Measurements from ENCODE around the gene NDUFS8.

Gene NDUFS8

DNA sequence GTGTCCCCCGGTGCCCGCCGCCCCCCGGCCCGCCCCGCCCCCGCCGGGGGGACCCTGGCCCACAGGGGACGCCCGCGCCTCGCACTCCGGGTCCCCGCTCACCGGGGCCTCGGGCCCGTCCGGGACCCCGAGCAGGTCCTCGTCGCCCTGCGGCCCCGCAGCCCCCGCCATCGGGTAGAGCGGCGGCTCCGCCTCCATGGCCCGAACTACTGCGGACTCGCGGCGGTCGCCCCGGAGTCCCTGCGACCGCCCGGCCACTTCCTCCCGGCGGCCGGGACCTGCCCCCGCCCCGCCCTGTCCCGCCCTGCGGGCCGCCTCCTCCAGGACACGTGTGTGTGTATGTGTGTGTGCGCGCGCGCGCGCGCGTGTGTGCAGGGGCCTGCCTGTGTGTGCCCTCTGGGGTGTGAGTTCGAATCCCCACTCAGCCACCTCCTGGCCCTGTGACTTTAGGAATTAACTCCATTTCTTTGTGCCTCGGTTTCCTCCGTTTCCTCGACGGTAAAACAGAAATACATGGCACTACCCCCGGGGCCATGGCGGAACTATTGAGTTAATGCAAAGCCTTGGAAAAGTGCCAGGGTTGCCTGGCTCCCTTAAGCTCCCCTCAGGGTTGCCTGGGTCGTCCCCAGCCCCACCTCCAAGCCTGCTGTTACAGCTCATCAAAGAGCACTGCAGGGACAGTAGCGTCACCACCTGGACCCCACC is 26.5 kb upstream of the NDUFS8 start, which contains the start of gene UNC93B1:
UNC93B1 (minus strand) TSS at position 252 of the 705 bp plus-strand sequence; CDS start at position 198, 54 bp downstream.
- DNase-seq = peak; percentile 66

DNA sequence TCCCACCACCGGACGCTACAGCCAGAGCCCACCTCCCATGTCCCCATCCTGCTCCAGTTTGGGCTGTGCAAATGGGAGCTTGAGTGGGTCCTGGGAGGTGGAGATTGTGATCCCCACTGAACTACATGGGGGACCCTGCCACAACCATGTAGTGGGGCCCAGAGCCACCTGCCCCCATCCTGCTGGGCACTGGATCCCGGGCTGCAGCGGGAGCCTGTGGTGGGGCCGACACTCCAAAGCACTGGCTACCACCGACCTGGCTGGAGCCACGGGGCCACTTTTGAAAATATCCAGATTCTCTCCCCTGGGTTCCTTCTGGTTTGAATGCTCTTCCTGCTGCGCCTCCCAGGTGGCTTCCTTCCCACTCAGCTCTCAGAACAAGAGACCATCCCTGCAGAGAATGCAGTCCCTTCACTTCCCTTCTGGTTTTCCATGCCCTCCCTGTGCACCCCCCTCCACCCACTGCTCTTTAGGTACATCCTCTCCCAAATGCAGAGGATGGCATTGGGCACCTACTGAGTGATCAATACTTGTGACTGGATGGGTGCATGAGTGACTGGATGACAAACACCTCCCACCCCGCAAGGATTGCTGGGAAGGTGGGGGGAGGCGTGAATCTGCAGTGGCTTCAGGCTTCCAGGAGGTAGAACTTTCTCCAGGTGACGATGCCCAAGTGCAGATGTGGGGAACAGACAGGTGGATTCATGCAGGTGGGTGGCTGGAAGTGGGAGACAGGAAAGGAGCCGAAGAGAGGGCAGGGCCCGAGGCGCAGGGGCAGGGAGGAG is 25.7 kb upstream of the NDUFS8 start:
- DNase-seq = no peak

DNA sequence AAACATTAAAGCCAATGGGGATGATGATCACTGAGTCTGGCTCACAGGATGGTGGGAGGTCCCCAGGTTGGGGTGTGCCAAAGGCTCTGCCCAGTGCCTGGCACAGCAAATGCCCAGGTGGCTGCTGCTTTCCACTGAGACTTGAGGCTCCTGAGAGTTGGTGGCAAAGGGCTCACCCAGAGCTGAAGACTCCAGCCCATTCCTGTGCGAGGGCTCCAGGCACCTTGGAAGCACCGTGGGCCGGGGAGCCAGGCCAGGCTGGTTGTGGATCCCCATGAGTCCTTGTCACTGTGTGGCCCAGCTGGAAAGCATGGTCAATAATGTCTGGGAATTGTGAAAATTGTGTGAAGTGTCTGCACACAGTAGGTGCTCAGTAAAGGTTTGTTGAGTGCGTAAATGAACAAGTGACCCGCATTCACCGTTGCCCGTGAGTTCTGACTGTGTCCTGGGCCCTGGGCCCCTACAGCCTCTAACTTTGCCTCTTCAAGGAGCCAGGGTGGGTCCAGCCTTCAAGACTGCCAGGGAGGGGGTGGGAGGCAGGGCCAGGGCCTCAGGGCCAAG is 23.8 kb upstream of the NDUFS8 start:
- no peak for DNase-seq

DNA sequence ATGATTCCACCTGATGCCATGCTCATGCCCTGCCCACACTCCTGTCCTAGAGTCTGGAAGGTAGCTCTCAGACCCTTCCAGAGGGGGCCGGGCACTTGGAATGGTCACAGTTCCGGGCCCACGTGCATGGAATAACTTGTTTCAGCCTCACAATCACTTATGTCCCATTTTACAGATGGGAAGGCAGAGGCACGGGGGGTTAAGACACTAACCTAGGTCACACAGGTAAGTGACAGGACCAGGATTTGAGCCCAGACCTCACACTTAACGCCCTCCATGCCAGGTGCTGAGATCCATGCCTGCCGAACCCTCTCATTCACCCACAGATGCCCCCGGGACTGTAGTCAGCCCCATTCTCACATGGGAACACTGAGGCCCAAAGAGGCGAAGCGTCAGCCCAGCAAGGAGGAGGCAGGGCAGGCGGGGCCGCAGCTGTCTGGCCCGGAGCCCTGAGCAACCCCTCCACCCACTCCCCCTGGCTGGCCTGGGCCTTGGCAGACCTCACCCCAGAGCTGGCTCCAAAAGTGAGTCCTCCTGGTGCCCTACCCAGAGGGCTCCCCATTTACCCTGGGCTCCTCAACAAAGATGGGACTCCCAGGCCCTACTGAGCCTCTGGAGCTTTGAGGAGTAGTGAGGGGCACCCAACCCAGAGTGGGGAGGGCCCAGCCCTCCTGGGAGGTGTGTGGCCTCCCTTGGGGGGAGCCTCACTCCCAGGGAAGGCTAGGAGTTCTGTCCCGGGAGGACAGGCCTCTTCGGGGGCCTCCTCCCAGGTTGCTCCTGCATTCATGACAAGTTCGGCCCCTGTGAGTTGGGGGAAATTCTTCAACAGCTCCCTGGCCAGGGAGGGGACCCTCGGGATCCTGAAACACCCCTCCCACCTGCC is 22.7 kb upstream of the NDUFS8 start:
- no peak for DNase-seq

DNA sequence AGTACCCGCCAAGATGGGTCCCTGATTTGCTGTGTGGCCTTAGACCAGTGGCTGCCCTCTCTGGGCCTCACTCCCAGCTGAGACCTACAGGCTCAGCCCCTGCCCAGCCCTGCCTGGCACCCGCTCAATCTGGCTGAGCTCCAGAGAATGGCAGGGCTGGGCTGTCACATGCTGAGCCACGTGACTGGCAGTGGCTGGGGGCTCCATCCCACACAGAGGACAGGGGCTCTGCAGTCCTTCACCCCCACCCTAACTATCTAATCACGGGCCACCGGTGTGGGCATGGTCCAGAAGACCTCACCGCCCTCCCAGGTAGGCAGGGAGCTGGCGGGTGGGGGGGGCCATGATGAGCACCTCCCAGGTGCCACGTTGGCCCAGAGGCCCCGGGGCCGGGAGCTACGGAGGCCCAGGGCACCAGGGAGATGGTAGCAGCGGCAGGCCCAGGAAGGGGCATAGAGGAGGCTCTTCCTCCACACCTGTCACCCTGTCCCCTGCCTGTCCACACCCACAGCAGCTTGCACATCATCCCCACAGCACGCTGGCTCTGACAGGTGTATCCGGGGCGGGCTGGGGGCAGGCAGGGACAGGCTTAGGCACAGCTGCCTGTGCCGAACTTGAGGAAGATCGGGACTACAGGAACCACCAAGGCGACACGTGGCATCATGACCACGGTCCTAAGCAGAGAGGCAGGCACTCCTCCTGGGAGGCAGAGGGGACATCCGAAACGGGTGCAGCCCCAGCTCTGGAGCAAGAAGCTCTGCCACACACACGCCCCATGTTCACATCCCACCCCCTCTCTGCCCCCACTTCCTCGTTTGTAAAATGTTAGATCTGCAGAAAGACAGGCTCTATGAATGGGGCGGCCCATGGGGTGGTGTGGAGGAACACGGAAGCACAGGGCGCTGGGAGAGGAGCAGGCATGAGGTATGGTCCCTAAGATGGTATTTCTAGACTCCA is 21.8 kb upstream of the NDUFS8 start:
- no peak for DNase-seq

DNA sequence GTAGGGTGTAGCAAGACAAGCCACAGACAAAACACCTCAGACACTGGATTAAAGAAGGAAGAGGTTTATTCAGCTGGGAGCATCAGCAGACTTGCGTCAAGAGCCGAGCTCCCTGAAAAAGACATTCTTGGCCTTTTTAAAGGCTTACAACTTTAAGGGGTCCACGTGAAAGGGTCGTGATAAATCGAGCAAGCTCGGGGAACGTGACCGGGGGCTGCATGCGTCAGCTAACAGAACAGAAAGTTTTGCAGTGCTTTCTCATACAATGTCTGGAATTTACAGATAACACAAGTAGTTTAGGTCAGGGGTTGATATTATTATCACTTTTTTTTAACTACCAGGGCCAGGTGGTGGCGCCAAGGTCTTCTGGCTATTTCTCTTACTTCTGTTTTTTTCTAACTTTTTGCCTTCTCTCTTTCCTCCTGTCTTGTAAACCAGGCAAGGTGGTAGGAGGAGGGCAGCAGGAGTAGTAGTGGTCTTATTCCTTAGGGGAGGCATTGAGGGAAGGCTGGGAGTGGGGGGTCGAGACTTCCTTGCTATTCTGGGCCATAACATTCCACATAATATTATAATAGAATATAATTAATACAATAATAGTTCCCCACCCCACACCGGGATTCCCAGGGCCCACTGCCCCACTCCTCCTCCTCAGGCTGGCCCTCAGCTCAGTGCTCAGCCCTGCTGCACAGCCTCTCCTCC is 20.9 kb upstream of the NDUFS8 start:
- no peak for DNase-seq

DNA sequence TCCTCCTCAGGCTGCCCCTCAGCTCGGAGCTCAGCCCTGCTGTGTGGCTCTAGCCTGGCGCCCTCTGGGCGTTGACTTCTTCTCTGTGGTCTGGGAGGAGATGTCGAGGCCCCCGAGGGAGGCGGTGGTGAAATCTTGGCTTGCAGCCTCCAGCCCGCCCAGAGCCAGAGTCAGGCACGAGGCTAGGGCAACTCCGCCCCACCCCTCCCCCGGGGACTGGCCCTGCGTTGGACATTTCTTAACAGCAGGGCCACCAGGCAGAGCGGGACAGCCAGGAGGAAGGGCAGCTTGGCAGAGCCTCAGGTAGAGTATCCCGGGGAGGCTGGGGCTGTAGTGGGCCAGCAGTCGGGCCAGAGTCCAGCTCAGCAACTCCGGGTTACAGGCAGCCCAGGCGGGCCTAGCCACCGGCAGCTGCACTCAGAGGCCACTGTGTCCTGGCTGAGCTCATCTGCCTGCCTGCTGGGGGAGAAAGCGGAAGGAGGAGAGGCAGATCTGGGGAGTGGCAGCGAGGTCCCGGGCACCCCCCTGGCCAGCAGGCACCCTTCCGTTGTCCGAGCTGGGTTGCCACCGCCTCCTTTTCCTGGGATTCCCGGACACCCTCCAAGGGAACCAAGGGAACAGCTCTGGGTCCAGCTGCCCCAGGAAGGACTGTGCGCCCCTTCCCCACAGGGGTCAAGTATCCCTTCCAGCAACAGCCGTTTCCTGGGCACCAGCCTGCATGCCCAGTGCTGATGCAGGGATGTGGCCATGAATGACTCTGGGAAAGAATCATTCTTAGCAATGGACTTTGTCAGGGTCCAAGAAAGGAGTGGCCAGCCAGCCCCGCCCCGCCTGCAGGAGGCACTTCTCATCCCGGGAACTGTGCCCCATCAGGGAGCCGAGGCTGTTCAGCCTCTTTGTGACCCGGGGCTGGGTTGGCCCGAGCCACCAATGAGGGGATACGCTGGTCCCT is 20.1 kb upstream of the NDUFS8 start, which contains the start of gene ALDH3B1:
ALDH3B1 (plus strand) TSS at position 238 of the 952 bp plus-strand sequence. CDS start 4,971 bp downstream, outside the sequence.
- no peak for DNase-seq

DNA sequence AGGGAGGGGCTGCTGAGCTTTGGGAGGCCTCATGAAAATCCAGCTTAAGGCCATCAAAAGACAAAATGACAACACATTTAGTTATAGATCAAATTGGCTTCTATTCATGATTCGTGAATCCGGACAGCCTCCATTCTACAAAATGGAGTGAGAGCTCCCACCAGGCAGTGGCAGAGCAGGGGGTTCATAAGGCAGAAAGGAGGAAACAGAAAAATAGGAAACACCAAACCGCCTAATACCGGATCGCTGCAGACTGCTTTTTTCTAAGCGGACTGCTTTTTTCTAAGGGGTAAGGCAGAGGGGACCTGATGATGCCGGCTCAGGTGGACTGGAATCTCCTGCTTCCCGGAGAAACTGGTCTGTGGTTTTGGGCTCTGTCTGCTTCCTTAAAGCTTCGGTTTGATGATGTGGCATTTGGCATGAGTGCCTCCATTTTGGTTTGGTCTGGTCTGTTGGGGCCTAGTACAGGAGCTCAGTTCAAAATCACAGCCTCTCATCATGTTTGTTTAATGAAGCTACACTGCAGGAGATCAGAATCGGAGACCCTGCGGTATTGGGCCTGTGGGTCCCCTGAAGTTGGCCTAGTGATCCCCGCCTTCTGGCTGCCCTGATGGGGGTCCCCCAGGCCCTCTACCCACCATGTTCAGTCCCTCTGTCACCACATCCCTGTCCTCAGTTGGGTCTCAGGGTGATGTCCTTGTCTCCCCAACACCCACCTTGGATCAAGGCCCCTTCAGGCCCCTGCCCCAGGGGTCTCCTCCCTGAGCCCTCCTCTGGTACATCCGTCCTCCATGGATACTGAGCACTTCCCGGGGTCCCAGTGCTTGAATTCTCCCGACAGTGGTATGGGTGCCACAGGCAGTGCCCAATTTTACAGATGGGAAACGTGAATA is 19.2 kb upstream of the NDUFS8 start:
- DNase-seq = no peak

DNA sequence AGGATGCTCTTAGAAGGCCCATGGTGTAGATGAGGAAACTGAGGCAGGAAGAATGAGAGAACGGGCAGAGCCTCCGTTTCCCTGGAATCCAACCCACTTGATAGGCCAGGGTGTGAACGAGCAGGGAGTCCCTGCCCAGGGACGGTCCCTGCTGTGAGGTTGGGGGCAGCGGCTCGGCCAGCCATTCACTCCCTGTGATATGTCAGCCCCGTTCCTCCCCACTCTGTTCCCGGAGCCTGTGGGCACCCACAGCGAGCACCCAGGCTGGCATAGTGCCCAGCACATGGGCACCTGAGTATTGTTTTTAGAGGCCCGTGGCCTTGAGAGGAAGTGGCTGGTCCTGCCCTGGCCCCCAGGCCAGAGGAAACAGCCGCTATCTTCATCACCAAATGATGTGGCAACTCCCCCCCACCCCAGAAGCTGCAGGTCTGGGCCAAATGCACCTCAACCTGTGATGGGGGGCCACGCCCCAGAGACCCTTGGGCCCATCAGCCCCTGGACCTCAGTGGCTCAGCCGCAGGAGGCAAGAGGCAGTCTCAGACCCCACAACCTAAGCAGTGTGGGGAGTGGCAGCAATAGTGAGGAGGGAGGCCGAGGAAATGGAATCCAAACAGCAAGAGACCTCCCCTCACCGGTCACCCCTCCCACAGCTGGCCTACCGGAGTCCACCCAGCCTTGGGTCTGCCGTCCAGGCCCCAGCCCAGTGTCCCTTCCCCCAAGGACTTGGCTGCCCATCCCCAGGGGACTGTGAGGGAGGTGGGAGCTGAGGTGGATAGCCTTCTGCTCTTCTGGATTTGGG is 18.2 kb upstream of the NDUFS8 start:
- no peak for DNase-seq

DNA sequence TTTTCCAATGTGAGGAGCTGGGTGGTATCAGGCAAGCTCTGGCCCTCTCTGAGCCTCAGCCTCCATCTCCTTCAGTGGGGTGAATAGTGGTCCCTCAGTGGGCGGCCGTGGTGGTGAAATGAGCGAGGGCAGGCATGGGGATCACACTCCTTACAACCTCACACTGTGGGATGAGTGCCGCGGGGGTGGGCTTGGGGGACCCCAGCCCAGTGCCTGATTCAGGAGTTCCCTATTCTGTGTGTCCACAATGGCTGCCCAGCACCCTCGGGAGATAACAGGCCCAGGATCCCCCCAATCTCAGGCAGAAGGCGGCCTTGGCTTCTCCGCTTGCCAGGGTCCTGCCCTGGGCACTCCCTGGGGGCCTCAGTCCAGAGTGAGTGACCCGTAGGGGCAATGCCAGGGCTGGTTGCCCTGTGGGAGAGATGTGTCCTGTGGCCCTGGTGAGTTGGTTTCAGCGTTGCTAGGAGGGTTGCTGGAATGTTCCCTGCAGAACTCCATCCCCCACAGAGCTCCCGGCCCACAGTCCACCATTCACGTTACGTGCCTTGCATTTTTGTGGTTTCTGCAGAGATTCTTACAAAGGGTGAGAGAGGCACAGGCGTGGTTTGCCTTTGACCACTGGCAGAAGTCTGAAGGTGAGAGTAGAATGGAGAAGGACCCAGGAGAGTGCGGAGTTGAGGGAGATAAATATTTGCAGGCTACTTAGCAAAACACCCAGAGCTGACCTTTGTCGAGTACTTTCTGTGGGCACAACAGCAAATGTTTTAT is 17.5 kb upstream of the NDUFS8 start:
- no peak for DNase-seq

DNA sequence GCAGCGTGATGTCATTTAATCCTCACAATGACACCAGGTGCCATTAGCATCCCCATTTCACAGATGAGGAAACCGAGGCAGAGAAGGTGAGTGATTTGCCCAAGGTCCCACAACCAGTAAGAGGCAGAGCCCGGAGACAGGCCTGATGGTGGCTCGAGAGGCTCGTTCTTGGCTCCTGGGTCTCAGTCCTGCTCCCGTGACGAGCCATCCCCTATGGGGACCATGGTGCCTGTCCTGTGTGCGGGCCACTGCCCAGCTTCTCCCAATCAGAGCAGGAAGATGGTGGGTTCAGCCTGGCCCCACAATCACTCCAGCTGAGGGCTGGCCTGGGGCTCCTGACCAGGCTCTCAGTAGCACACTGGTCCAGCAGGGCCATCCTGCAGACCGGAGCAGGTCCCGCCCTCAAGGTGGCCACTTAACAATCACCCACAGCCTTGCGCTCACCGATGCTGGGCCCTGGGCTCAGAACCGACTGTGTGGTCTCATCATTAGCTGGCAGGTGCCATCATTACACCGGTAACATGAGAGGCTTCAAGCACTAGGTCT is 16.8 kb upstream of the NDUFS8 start:
- no peak for DNase-seq

DNA sequence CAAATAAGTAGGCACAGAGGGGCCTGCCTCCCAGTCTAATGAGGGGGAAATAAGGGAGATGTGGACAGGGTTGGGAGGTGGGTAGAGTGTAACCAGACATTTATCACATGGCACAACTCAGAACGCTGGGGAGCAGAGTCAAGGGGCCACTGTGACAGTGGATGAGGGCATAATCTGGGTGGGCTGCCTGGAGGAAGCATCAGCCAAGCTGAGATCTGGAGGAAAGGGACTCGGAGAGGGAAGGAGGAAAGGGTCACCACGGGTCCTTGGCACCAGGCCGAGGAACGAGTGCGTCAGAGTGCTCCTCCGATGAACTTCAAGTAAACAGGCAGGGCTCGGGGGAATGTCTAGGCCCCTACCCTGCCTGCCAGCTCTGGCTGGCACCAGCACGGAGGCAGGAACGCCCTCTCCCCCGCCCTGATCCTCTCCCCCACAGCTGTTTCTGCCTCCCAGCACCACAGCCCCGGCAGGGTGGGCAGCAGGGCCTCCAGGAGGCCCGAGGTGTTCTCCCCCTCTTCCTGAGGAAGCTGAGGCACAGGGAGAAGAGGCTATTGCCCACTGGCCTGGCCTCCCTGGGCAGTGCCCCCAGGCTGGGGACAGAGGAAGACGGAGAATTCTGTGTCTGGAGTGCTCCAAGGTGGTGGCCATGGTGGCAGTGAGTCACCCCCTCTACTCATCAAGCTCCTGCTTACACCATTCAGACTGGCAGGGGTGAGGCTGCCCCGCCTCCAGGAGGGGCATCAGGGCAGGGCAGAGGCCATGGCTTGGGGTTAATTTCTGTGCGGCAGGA is 16.1 kb upstream of the NDUFS8 start:
- no peak for DNase-seq

DNA sequence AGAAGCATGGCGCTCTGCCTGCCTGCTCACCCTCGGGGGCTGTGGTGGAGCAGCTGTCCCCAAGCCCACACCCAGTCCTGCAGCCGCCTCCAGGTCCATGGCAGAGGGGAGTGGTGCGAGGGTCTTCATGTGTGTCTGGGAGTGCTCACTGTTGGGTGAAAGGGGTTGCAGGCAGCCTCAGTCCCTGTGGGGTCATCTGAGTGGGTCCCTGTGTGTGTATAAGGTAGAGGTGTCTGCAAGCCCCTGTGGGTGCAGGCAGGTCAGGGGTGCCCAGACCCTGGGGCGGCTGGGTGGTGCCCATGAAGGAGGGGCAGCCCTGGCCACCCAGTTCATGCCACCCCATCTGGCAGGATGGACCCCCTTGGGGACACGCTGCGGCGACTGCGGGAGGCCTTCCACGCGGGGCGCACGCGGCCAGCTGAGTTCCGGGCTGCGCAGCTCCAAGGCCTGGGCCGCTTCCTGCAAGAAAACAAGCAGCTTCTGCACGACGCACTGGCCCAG is 15.5 kb upstream of the NDUFS8 start:
- no peak for DNase-seq

DNA sequence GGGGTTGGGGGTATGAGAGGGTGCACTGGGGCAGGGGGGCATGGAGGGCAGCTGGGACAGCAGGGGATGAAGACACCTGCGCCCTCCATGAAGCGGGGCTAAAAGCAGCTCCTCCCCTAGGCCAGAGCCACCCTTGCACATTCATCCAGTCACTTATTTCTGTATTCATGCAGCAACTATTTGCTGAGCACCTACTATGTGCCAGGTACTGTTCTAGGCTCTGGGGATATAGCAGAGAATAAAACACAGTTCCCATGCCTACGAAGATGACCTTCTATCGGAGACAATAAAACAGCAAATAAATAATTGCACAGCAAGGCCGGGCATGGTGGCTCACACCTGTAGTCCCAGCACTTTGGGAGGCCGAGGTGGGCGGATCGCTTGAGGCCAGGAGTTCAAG is 15.0 kb upstream of the NDUFS8 start:
- no peak for DNase-seq

DNA sequence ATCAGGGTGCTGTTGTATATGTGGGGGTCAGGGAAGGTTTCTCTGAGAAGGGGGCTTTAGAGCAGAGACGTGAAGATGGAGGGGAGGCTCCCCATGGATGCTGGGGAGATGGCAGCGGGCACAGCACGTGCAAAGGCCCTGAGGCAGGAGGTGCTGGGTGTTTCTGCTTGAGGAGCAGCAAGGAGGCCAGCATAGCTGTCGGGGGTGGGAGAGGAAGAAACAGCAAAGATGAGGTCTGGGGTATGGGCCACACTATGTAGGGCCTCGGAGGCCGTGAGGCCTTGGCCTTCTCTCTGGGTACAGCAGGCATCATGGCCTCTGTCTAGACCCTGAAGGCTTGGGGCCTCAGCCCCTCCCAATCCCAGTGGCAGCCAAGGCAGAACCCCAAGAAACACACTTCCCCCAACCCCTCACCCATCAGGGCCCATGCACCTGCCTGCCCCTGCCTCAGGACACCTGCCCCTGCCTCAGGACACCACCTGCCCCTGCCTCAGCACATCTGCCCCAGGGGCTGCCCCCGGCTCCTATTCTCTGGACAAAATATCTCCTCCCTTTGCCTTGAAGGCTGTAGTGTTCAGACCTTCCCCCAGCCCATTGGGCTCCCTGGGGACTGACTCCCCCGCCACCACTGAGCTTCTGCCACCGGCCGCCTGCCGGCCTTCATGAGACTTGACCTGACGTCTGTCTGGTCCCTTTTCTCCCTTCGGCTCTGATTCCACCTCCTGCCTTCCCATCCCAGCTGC is 14.1 kb upstream of the NDUFS8 start:
- no peak for DNase-seq

All from activated CD4-positive, alpha-beta T cell treated with anti-CD3 and anti-CD28 coated beads for 1 hour (primary cell).